ENCODE results near the gene PRDX1.

PRDX1 gene

DNA sequence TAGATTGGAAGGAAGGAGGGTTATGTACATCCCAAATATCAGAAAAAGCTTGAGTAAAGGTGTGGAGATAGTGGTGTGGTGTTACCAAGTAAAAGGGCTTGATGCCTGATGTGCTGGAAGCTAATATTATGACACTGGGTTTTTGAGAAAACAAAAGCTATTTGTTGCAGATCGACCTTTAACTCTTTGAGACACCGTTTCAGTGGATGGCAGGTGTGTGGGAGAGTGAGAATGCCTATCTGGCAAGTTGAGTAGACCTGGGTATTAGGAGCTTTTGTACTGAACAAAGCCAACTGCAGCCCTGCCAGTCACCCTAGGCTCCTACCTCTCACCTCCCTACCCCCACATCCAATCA is 20.2 kb downstream of the PRDX1 start:
- TF ChIP-seq, protein P1, sequence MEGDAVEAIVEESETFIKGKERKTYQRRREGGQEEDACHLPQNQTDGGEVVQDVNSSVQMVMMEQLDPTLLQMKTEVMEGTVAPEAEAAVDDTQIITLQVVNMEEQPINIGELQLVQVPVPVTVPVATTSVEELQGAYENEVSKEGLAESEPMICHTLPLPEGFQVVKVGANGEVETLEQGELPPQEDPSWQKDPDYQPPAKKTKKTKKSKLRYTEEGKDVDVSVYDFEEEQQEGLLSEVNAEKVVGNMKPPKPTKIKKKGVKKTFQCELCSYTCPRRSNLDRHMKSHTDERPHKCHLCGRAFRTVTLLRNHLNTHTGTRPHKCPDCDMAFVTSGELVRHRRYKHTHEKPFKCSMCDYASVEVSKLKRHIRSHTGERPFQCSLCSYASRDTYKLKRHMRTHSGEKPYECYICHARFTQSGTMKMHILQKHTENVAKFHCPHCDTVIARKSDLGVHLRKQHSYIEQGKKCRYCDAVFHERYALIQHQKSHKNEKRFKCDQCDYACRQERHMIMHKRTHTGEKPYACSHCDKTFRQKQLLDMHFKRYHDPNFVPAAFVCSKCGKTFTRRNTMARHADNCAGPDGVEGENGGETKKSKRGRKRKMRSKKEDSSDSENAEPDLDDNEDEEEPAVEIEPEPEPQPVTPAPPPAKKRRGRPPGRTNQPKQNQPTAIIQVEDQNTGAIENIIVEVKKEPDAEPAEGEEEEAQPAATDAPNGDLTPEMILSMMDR (IDR thresholded peaks at IDR 0.05): no peak
- peak; percentile 16 for DNase-seq (ENCODE audit: low spot score)
- H3K27ac ChIP-seq: no peak overlapping the region
- no peak overlapping the region for H3K4me3 ChIP-seq

DNA sequence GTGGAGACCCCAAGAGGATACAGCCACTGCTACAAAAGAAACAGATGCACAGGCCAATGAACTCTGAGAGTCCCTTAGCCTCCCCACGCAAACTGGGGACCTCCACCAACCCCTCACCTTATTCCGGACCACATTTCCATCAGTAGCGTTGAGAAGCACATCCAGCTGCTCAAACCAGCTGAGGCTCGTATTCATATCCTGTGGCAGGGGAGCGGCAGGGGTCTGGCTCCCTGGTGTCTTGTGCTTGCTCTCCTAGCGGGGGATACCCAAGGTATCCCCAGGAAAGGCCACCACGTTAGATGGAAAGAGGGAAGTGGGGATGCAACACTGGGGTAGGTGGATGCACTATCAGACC is 22.3 kb downstream of the PRDX1 start:
- H3K4me3 ChIP-seq: peak overlapping the region; percentile 78
- peak overlapping the region; percentile 46 to 65 for H3K27ac ChIP-seq
- DNase-seq (ENCODE audit: low spot score): no peak

DNA sequence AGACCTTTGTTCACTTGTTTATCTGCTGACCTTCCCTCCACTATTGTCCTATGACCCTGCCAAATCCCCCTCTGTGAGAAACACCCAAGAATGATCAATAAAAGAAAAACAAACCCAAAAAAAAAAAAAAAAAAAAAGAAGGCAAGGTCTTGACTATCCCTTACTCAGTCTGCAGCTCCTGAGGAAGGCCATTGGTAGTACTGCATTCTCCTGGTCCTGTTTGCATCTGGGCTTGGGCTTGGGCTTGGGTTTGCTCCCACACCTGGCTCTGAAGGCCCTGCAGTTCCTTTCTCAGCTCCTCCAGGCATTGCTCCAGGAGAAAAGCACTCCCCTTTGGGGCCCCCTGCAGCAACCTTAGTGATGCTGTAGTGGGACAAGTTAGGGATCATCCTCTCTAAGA is 23.4 kb downstream of the PRDX1 start:
- DNase-seq (ENCODE audit: low spot score): no peak

More for the DNA sequence above, 22.3 kb downstream of the PRDX1 start:
- TF ChIP-seq, protein P1 (IDR thresholded peaks at IDR 0.05): no peak

DNA sequence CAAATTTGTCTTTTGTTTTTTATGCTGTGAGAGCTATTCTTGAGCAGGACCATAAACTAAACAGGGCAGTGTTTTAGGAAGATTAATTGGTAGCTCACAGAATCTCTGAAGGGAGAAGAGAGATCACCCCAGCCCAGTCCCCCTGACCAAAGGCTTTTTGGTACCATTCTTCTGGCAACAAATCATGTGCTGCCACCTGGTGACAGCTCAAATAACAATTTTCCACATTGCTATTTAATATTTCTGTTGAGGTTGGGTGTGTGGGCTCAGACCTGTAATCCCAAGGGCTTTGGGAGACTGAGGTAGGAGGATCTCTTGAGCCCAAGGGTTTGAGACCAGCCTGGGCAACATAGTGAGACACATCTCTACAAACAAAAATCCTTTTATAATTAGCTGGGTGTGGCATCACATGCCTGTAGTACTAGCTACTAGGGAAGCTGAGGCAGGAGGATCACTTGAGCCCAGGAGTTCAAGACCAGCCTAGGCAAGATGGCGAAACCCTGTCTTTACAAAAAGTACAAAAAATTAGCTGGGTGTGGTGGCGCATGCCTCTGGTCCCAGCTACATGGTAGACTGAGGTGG is 28.5 kb downstream of the PRDX1 start:
- Histone ChIP-seq H3K27ac (no peak overlapping the region), H3K4me3 (no peak overlapping the region)
- DNase-seq (ENCODE audit: low spot score): no peak
- TF ChIP-seq, protein P1 (IDR thresholded peaks at IDR 0.05): peak; percentile 68

More for the DNA sequence above, 23.4 kb downstream of the PRDX1 start:
- TF ChIP-seq, protein P1 (IDR thresholded peaks at IDR 0.05): no peak
- H3K4me3 ChIP-seq: no peak overlapping the region
- H3K27ac ChIP-seq: no peak overlapping the region

DNA sequence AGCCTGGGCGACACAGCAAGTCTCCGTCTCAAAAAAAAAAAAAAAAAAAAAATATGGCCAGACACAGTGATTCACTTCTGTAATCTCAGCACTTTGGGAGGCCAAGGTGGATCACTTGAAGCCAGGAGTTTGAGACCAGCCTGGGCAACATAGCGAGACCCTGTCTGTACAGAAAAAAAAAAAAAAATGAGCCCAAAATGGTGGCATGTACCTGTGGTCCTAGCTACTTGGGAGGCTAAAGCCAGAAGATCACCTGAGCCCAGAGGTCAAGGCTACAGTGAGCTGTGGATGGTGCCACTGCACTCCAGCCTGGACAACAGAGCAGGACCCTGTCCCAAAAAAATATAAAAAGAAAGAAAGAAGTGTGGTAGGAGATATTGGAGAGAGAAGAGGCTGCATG is 29.0 kb downstream of the PRDX1 start:
- Histone ChIP-seq H3K27ac (no peak overlapping the region), H3K4me3 (no peak overlapping the region)
- TF ChIP-seq, protein P1 (IDR thresholded peaks at IDR 0.05): no peak
- DNase-seq (ENCODE audit: low spot score): no peak

DNA sequence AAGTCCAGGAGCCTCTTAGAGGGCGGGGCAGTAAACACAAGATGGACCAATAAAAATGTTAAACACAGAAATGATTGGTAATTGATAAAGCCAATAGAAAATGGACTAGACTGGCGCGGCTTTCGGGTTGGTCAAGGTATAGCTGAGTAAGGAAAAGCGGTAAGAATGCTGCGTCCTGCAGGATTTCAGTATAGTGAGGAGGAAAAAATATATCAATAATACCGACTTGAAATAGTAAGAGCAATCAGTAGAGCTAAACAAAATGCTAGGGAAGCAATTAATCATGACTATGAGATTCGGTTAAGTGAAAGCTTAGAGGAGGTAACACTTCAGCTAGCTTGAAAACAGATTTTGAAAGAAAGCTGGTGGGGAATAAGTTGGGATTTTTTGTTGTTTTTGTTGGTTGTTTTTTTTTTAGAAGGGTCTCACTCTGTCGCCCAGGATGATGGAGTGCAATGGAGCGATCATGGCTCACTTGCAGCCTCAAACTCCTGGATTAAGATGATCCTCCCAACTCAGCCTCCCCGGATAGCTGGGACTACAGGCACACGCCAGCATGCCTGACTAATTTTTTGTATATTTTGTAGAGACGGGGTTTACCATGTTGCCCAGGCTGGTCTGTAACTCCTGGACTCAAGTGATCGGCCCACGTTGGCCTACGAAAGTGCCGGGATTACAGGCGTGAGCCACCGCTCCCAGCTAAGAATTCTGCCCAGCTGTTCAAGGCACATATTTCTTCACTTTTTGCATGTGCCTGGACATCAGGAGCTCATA is 30.0 kb downstream of the PRDX1 start:
- TF ChIP-seq, protein P1 (IDR thresholded peaks at IDR 0.05): no peak
- peak overlapping the region; percentile 63 to 84 for H3K27ac ChIP-seq
- peak overlapping the region; percentile 83 for H3K4me3 ChIP-seq
- no peak for DNase-seq (ENCODE audit: low spot score)

Measured in coronary artery (tissue), 2 donors.